ENCODE measurements around the gene IL25.

IL25 gene

GRCh38 chr14:23365036-23365731 lies 7.4 kb upstream of the IL25 start, which contains the start of gene EFS:
TSS of gene EFS (minus strand) at chr14:23365172. CDS start at chr14:23365025, 147 bp downstream.
- peaks cover 7% of the 10 kb centered on the region for H3K27me3 ChIP-seq (replicated peaks; ENCODE audit: insufficient read depth, low read length)
- no peak within 1 kb of the TSS for H3K4me2 ChIP-seq (ENCODE audit: low read depth, low read length)
- no peaks in the 10 kb centered on the region for H3K36me3 ChIP-seq (replicated peaks; ENCODE audit: insufficient read depth, low read length)
- H3K4me3 ChIP-seq (ENCODE audit: low read length) = no peak within 1 kb of the TSS
- no peaks in the 10 kb centered on the region for H3K79me2 ChIP-seq (ENCODE audit: low read length)
- no peak within 1 kb of the TSS for H2AFZ ChIP-seq (ENCODE audit: low read length)
- H3K9me2 ChIP-seq (replicated peaks; ENCODE audit: insufficient read depth, low read length) = no peaks in the 10 kb centered on the region
- no peak within 1 kb of the TSS for H3K9ac ChIP-seq (ENCODE audit: low read length)
- DNase-seq = no peak
- no peaks in the 10 kb centered on the region for H3K9me3 ChIP-seq (replicated peaks; ENCODE audit: insufficient read depth, low read length)
- H3K4me1 ChIP-seq (ENCODE audit: low read length) = no peaks in the 10 kb centered on the region
- no peaks in the 10 kb centered on the region for H3F3A ChIP-seq (ENCODE audit: insufficient read depth, low read length)
- H3K27ac ChIP-seq (ENCODE audit: low read length) = no peak within 1 kb of the TSS
- no peaks in the 10 kb centered on the region for H4K20me1 ChIP-seq (ENCODE audit: insufficient read depth, low read length)
- TF ChIP-seq EZH2phosphoT487 (IDR thresholded peaks at IDR 0.05; ENCODE audit: low read length) (no peak), EZH2 (optimal IDR thresholded peaks at IDR 0.05; ENCODE audit: low read depth, low read length) (no peak), CTCF (IDR thresholded peaks at IDR 0.05; ENCODE audit: low read length) (no peak)

- Histone ChIP-seq H3K4me3 (ENCODE audit: low read length) (no peak overlapping the region), H3K27me3 (replicated peaks; ENCODE audit: insufficient read depth, low read length) (peaks cover 7% of the 10 kb centered on the region), H3F3A (ENCODE audit: insufficient read depth, low read length) (no peaks in the 10 kb centered on the region), H4K20me1 (ENCODE audit: insufficient read depth, low read length) (no peaks in the 10 kb centered on the region), H3K9ac (ENCODE audit: low read length) (no peak overlapping the region), H3K36me3 (replicated peaks; ENCODE audit: insufficient read depth, low read length) (no peaks in the 10 kb centered on the region), H3K9me3 (replicated peaks; ENCODE audit: insufficient read depth, low read length) (no peaks in the 10 kb centered on the region), H3K9me2 (replicated peaks; ENCODE audit: insufficient read depth, low read length) (no peaks in the 10 kb centered on the region), H2AFZ (ENCODE audit: low read length) (no peak overlapping the region), H3K27ac (ENCODE audit: low read length) (no peak overlapping the region), H3K4me2 (ENCODE audit: low read depth, low read length) (no peak overlapping the region), H3K4me1 (ENCODE audit: low read length) (no peaks in the 10 kb centered on the region), H3K79me2 (ENCODE audit: low read length) (no peaks in the 10 kb centered on the region)
- TF ChIP-seq CTCF (IDR thresholded peaks at IDR 0.05; ENCODE audit: low read length) = no peak
- TF ChIP-seq EZH2 (optimal IDR thresholded peaks at IDR 0.05; ENCODE audit: low read depth, low read length) = no peak
- TF ChIP-seq EZH2phosphoT487 (IDR thresholded peaks at IDR 0.05; ENCODE audit: low read length) = no peak
- DNase-seq = no peak
These were observed 6.7 kb upstream of the IL25 start for GRCh38 chr14:23365732-23366425.

- Histone ChIP-seq H4K20me1 (ENCODE audit: insufficient read depth, low read length) (no peaks in the 10 kb centered on the region), H3K9me2 (replicated peaks; ENCODE audit: insufficient read depth, low read length) (no peaks in the 10 kb centered on the region), H3K36me3 (replicated peaks; ENCODE audit: insufficient read depth, low read length) (no peaks in the 10 kb centered on the region), H3K9me3 (replicated peaks; ENCODE audit: insufficient read depth, low read length) (no peaks in the 10 kb centered on the region), H3F3A (ENCODE audit: insufficient read depth, low read length) (no peaks in the 10 kb centered on the region), H2AFZ (ENCODE audit: low read length) (no peak overlapping the region), H3K79me2 (ENCODE audit: low read length) (no peaks in the 10 kb centered on the region), H3K27ac (ENCODE audit: low read length) (no peak overlapping the region), H3K4me2 (ENCODE audit: low read depth, low read length) (no peak overlapping the region), H3K4me3 (ENCODE audit: low read length) (no peak overlapping the region), H3K4me1 (ENCODE audit: low read length) (no peaks in the 10 kb centered on the region), H3K9ac (ENCODE audit: low read length) (no peak overlapping the region), H3K27me3 (replicated peaks; ENCODE audit: insufficient read depth, low read length) (peaks cover 7% of the 10 kb centered on the region)
- no peak for TF ChIP-seq EZH2phosphoT487 (IDR thresholded peaks at IDR 0.05; ENCODE audit: low read length)
- TF ChIP-seq EZH2 (optimal IDR thresholded peaks at IDR 0.05; ENCODE audit: low read depth, low read length) = no peak
- TF ChIP-seq CTCF (IDR thresholded peaks at IDR 0.05; ENCODE audit: low read length) = no peak
- no peak for DNase-seq
These were observed 6.1 kb upstream of the IL25 start for GRCh38 chr14:23366426-23366921.

Data from MM.1S (cell line).